ENCODE results near the gene TRPM4. TPM values are rescaled to one million over a fixed set of nuclear protein-coding genes. Genes with fewer than 3 reads are reported as not detected.

TRPM4 gene
- total RNA-seq, 6 donors from 2014 or later: 23.9 to 120 (median 49.3) TPM

- H3K4me3 ChIP-seq: no peak overlapping the region
- peaks cover 4 to 7% (median 4%) of the 10 kb centered on the region in 4 donors for H3K4me1 ChIP-seq
- no peak for DNase-seq
- peaks cover 0 to 20% (median 13%) of the 10 kb centered on the region in 4 donors for H3K36me3 ChIP-seq
- no peak for ATAC-seq (ENCODE audit: low FRiP score in 2 of 2)
- H3K9me3 ChIP-seq: no peaks in the 10 kb centered on the region
- no peak for TF ChIP-seq EP300 (IDR thresholded peaks at IDR 0.05)
- no peak for TF ChIP-seq POLR2AphosphoS5 (IDR thresholded peaks at IDR 0.05)
- no peak overlapping the region for H3K27ac ChIP-seq
- WGBS, 2 donors: 55 to 62% methylated on average over 7 of the region's 7 CpGs
- H3K27me3 ChIP-seq: no peaks in the 10 kb centered on the region
These were observed 54.6 kb downstream of the TRPM4 start for GRCh38 chr19:49212016-49212701.

- DNase-seq (no peak), ATAC-seq (ENCODE audit: low FRiP score in 2 of 2) (no peak)
- Histone ChIP-seq H3K9me3 (no peaks in the 10 kb centered on the region), H3K36me3 (peaks cover 0 to 20% (median 13%) of the 10 kb centered on the region in 4 donors), H3K4me1 (peaks cover 0 to 4% (median 1%) of the 10 kb centered on the region in 4 donors), H3K27ac (no peak overlapping the region), H3K27me3 (no peaks in the 10 kb centered on the region), H3K4me3 (no peak overlapping the region)
- WGBS, 2 donors: 86 to 90% methylated on average over 13 of the region's 13 CpGs
- TF ChIP-seq EP300 (IDR thresholded peaks at IDR 0.05): no peak
- TF ChIP-seq POLR2AphosphoS5 (IDR thresholded peaks at IDR 0.05): no peak
- no peak for TF ChIP-seq POLR2A (IDR thresholded peaks at IDR 0.05)
- TF ChIP-seq CTCF (IDR thresholded peaks at IDR 0.05): no peak
These were observed 56.2 kb downstream of the TRPM4 start for GRCh38 chr19:49213791-49214190.

- TF ChIP-seq CTCF (IDR thresholded peaks at IDR 0.05): no peak
- TF ChIP-seq POLR2A (IDR thresholded peaks at IDR 0.05): no peak
- no peak for TF ChIP-seq POLR2AphosphoS5 (IDR thresholded peaks at IDR 0.05)
- no peak for TF ChIP-seq EP300 (IDR thresholded peaks at IDR 0.05)
- Histone ChIP-seq H3K4me3 (no peak overlapping the region), H3K27ac (no peak overlapping the region), H3K4me1 (peaks cover 0 to 4% (median 1%) of the 10 kb centered on the region in 4 donors), H3K36me3 (peaks cover 0 to 20% (median 13%) of the 10 kb centered on the region in 4 donors), H3K9me3 (no peaks in the 10 kb centered on the region), H3K27me3 (no peaks in the 10 kb centered on the region)
- 89 to 92% methylated on average over 9 of the region's 9 CpGs for WGBS, 2 donors
- ATAC-seq (ENCODE audit: low FRiP score in 2 of 2) (no peak), DNase-seq (no peak)
These were observed 57.1 kb downstream of the TRPM4 start for GRCh38 chr19:49214701-49215100.

GRCh38 chr19:49216071-49216470 is 58.5 kb downstream of the TRPM4 start:
- H3K27me3 ChIP-seq: no peaks in the 10 kb centered on the region
- no peak overlapping the region for H3K27ac ChIP-seq
- peaks cover 0 to 8% (median 6%) of the 10 kb centered on the region in 4 donors for H3K36me3 ChIP-seq
- no peak for TF ChIP-seq POLR2A (IDR thresholded peaks at IDR 0.05)
- H3K9me3 ChIP-seq: no peaks in the 10 kb centered on the region
- H3K4me3 ChIP-seq: no peak overlapping the region
- no peak for DNase-seq
- ATAC-seq (ENCODE audit: low FRiP score in 2 of 2): no peak
- peaks cover 0 to 4% (median 1%) of the 10 kb centered on the region in 4 donors for H3K4me1 ChIP-seq
- 68 to 69% methylated on average over 10 of the region's 10 CpGs for WGBS, 2 donors

GRCh38 chr19:49217382-49217781 is 59.8 kb downstream of the TRPM4 start:
- 65 to 68% methylated on average over 6 of the region's 6 CpGs for WGBS, 2 donors

More at GRCh38 chr19:49217382-49217781, 59.8 kb downstream of the TRPM4 start:
- no peaks in the 10 kb centered on the region for H3K27me3 ChIP-seq
- no peak overlapping the region for H3K4me3 ChIP-seq
- ATAC-seq (ENCODE audit: low FRiP score in 2 of 2) (no peak), DNase-seq (no peak)
- H3K4me1 ChIP-seq: peaks cover 0 to 1% (median 0%) of the 10 kb centered on the region in 4 donors
- TF ChIP-seq POLR2A (IDR thresholded peaks at IDR 0.05) (no peak), EP300 (IDR thresholded peaks at IDR 0.05) (no peak), CTCF (IDR thresholded peaks at IDR 0.05) (no peak), POLR2AphosphoS5 (IDR thresholded peaks at IDR 0.05) (no peak)
- H3K9me3 ChIP-seq: no peaks in the 10 kb centered on the region
- H3K27ac ChIP-seq: no peak overlapping the region
- no peaks in the 10 kb centered on the region for H3K36me3 ChIP-seq

Data from upper lobe of left lung (tissue), 6 donors.